ENCODE measurements around the gene TMEM154. TPM values are rescaled to one million over a fixed set of nuclear protein-coding genes. Genes with fewer than 3 reads are reported as not detected.
A peak's percentile ranks its signal among the peaks of the same experiment; 100 is the strongest.

Gene TMEM154
- polyA plus RNA-seq, 3 donors: 24.7 to 157 (median 117) TPM

DNA sequence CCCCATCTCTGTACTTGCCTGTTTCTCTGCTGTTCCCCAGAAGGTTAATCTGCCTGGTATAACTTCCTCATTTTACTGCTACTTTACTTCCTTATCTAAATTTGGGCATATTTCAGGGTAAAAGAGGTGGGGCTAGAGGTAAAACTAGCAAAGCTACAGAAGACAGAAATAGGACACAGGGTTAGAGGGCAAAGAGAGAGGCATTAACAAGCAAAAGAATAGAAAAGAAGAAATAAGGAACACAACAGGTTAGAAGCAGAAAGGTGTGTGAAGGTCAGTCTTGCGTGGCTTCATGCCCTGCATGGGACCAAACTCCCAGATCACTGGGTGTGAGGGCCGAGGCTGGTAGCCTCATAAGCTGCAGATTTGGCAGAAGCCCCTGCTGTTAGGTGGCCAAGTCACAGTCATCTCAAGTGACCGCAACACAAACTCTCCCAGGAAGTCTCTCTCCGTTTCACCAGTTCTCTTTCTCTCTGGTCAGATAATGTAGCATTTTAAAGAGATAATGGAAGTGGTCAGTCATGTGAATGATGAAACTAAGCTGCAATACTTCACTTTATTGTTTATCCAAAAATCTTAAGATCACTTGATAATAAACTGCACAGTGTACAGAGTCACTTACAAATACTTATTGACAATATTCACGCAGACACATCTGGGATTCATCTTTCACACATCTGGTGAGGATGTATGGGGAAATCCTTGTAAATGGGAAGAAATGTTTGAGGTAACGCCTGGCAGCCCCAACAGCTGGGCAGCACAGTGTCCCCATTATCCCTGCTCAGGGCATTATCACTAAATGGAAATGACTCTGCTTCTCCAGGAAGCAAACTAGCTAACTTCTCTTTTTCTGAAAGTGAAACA, 16.4 kb downstream of the TMEM154 start:
- peak overlapping the region; percentile 71 for H3K4me2 ChIP-seq (replicated peaks; ENCODE audit: extremely low read depth, low read length, poor library complexity, severe bottlenecking)
- H3K9ac ChIP-seq (ENCODE audit: insufficient read depth, low read length, poor library complexity, severe bottlenecking): peak overlapping the region; percentile 15
- peaks cover 11 to 47% of the 10 kb centered on the region in 2 donors for H3K36me3 ChIP-seq (replicated peaks in 1 of 2; ENCODE audit: control insufficient read depth in 1 of 2, insufficient read depth in 2 of 2, low read length in 2 of 2)
- Mint-ChIP-seq H3K36me3 (peaks cover 45 to 52% of the 10 kb centered on the region in 2 donors), H3K4me3 (peak overlapping the region; percentile 64 to 84), H3K27ac (peak overlapping the region; percentile 90 to 99 (median 95)), H3K4me1 (peaks cover 59% of the 10 kb centered on the region), H3K9me3 (peaks cover 2 to 10% (median 6%) of the 10 kb centered on the region in 7 donors), H3K27me3 (ENCODE audit: low read depth in 3 of 3) (no peaks in the 10 kb centered on the region)
- intact Hi-C loops (cut with micrococcal nuclease): no loop called here
- DNase-seq: peak; percentile 37 to 70 (median 55)
- H3K27me3 ChIP-seq (ENCODE audit: control insufficient read depth in 2 of 2, insufficient read depth in 2 of 2, low read length in 2 of 2): no peaks in the 10 kb centered on the region
- H2AFZ ChIP-seq (ENCODE audit: insufficient read depth, low read depth, low read length, poor library complexity, severe bottlenecking): no peak overlapping the region
- peak overlapping the region; percentile 84 to 87 for H3K27ac ChIP-seq (ENCODE audit: low read depth in 1 of 2, low read length in 2 of 2)
- peaks cover 9% of the 10 kb centered on the region for H4K20me1 ChIP-seq (ENCODE audit: insufficient read depth, low read length)
- H3K9me3 ChIP-seq (replicated peaks in 1 of 2; ENCODE audit: control insufficient read depth in 1 of 2, insufficient read depth in 1 of 2, low read length in 2 of 2): peaks cover 2 to 5% of the 10 kb centered on the region in 2 donors
- WGBS (ENCODE audit: insufficient coverage): 82% methylated on average over 2 of the region's 6 CpGs
- peaks cover 82% of the 10 kb centered on the region for H3K79me2 ChIP-seq (ENCODE audit: insufficient read depth, low read length)
- TF ChIP-seq, protein P1, sequence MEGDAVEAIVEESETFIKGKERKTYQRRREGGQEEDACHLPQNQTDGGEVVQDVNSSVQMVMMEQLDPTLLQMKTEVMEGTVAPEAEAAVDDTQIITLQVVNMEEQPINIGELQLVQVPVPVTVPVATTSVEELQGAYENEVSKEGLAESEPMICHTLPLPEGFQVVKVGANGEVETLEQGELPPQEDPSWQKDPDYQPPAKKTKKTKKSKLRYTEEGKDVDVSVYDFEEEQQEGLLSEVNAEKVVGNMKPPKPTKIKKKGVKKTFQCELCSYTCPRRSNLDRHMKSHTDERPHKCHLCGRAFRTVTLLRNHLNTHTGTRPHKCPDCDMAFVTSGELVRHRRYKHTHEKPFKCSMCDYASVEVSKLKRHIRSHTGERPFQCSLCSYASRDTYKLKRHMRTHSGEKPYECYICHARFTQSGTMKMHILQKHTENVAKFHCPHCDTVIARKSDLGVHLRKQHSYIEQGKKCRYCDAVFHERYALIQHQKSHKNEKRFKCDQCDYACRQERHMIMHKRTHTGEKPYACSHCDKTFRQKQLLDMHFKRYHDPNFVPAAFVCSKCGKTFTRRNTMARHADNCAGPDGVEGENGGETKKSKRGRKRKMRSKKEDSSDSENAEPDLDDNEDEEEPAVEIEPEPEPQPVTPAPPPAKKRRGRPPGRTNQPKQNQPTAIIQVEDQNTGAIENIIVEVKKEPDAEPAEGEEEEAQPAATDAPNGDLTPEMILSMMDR (IDR thresholded peaks at IDR 0.05): no peak
- peaks cover 42 to 43% of the 10 kb centered on the region in 2 donors for H3K4me1 ChIP-seq (ENCODE audit: control insufficient read depth in 1 of 2, insufficient read depth in 2 of 2, low read length in 2 of 2)
- peak overlapping the region in 2 of 3 experiments; percentile 32 to 65 for H3K4me3 ChIP-seq (replicated peaks in 1 of 3; ENCODE audit: low read depth in 2 of 3, low read length in 3 of 3)

- Histone ChIP-seq H3K4me1 (ENCODE audit: control insufficient read depth in 1 of 2, insufficient read depth in 2 of 2, low read length in 2 of 2) (peaks cover 42 to 43% of the 10 kb centered on the region in 2 donors), H3K79me2 (ENCODE audit: insufficient read depth, low read length) (peaks cover 82% of the 10 kb centered on the region), H3K9ac (ENCODE audit: insufficient read depth, low read length, poor library complexity, severe bottlenecking) (no peak overlapping the region), H3K4me3 (replicated peaks in 1 of 3; ENCODE audit: low read depth in 2 of 3, low read length in 3 of 3) (peak overlapping the region in 1 of 3 experiments; percentile 65), H2AFZ (ENCODE audit: insufficient read depth, low read depth, low read length, poor library complexity, severe bottlenecking) (no peak overlapping the region), H4K20me1 (ENCODE audit: insufficient read depth, low read length) (peaks cover 5% of the 10 kb centered on the region), H3K27ac (ENCODE audit: low read depth in 1 of 2, low read length in 2 of 2) (peak overlapping the region in 1 of 2 donors; percentile 84), H3K4me2 (replicated peaks; ENCODE audit: extremely low read depth, low read length, poor library complexity, severe bottlenecking) (no peak overlapping the region), H3K9me3 (replicated peaks in 1 of 2; ENCODE audit: control insufficient read depth in 1 of 2, insufficient read depth in 1 of 2, low read length in 2 of 2) (peaks cover 11 to 23% of the 10 kb centered on the region in 2 donors), H3K36me3 (replicated peaks in 1 of 2; ENCODE audit: control insufficient read depth in 1 of 2, insufficient read depth in 2 of 2, low read length in 2 of 2) (peaks cover 8 to 48% of the 10 kb centered on the region in 2 donors), H3K27me3 (ENCODE audit: control insufficient read depth in 2 of 2, insufficient read depth in 2 of 2, low read length in 2 of 2) (no peaks in the 10 kb centered on the region)
- no peak overlapping the region for H3K4me3 Mint-ChIP-seq
- peaks cover 15 to 28% (median 23%) of the 10 kb centered on the region in 7 donors for H3K9me3 Mint-ChIP-seq
- no CpG with 5 or more reads among the region's 2 CpGs for WGBS (ENCODE audit: insufficient coverage)
- DNase-seq: no peak
- H3K36me3 Mint-ChIP-seq: peaks cover 45 to 55% of the 10 kb centered on the region in 2 donors
- peaks cover 56% of the 10 kb centered on the region for H3K4me1 Mint-ChIP-seq
- intact Hi-C loops (cut with micrococcal nuclease): no loop called here
- H3K27me3 Mint-ChIP-seq (ENCODE audit: low read depth in 3 of 3): no peaks in the 10 kb centered on the region
- TF ChIP-seq, protein P1 (IDR thresholded peaks at IDR 0.05): no peak
- H3K27ac Mint-ChIP-seq: peak overlapping the region; percentile 22 to 97 (median 72)
Measured at GRCh38 chr4:152661649-152662048, 18.1 kb downstream of the TMEM154 start.
